Astrocyte of the hippocampus (primary cell): ENCODE data around the gene RAB42.
"Not testable (repeated sequence)": the region's sequence is repeated elsewhere in the genome, so short reads cannot be mapped to it uniquely, and the experiment has no call there.

ENCODE experiments used
- DNase-seq: peaks from one replicate; pipeline ENCODE4 v3.0.0; 2011; ENCODE audit warnings: low read depth, low spot score

Gene RAB42

DNA sequence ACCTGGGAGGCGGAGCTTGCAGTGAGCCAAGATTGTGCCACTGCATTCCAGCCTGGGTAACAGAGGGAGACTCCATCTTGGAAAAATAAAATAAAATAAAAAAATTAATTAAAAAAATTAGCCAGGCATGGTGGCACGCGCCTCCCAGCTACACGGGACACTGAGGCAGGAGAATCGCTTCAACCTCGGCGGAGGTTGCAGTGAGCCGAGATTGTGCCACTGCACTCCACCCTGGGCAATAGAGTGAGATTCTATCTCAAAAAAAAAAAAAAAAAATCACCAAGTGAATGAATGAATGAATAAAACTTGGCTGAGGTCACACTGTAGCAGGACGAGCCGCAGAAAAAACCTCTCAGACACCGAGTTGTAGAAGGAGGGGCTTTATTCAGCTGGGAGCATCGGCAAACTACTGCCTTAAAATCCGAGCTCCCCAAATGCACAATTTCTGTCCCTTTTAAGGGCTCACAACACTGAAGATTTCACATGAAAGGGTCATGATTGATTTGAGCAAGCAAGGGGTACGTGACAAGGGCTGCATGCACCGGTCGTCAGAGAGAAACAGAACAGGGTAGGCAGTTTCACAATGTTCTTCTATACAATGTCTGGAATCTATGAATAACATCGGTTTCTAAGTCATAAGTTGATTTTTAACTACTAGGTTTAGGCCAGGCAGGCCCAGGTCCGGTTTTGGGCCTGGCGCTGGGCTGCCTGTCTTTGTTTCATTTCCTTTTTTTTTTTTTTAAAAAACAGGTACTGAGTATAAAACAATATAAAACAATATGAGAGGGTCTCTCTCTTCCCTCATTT is 5.3 kb upstream of the RAB42 start:
- not testable (repeated sequence) for DNase-seq

DNA sequence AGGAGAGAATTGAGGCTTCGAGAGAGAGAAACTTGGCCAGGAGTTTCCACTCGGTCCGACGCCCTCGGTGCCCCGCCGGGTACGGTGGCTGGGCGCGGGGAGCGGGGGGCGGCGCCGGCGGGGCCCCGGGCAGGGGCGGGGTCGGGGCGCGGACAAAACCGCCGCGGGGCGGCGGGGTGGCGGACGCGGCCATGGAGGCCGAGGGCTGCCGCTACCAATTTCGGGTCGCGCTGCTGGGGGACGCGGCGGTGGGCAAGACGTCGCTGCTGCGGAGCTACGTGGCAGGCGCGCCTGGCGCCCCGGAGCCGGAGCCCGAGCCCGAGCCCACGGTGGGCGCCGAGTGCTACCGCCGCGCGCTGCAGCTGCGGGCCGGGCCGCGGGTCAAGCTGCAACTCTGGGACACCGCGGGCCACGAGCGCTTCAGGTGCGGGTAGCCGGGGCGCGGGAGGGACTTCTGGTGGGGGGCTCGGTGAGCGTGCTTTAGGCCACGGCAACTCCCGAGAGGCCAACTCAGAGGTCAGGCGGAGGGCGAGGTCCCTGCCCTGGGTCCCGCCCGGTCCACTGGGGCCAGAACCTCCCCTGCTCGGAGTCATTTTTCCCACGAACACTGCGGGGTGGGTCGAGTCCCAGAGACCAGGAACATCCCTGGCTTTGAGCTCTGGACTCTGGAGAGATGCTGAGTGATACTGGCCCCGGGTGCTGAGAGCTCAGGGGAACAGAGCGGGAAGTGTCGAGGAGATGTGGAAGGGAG is 431 bp downstream of the RAB42 start:
- DNase-seq, result peak; percentile 38

DNA sequence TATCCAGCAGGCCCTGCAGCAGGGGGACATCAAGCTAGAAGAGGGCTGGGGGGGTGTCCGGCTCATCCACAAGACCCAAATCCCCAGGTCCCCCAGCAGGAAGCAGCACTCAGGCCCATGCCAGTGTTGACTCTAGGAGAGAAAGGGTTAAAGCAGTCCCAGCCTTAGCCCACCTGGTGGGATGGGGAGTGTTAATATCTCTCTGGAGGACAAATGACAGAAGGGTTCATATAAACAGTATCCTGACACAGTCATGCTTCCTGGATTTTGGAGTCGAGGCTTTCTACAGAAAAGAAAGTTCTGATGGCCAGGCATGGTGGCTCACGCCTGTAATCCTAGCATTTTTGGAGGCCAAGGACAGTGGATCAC is 1.9 kb downstream of the RAB42 start:
- not testable (repeated sequence) for DNase-seq

DNA sequence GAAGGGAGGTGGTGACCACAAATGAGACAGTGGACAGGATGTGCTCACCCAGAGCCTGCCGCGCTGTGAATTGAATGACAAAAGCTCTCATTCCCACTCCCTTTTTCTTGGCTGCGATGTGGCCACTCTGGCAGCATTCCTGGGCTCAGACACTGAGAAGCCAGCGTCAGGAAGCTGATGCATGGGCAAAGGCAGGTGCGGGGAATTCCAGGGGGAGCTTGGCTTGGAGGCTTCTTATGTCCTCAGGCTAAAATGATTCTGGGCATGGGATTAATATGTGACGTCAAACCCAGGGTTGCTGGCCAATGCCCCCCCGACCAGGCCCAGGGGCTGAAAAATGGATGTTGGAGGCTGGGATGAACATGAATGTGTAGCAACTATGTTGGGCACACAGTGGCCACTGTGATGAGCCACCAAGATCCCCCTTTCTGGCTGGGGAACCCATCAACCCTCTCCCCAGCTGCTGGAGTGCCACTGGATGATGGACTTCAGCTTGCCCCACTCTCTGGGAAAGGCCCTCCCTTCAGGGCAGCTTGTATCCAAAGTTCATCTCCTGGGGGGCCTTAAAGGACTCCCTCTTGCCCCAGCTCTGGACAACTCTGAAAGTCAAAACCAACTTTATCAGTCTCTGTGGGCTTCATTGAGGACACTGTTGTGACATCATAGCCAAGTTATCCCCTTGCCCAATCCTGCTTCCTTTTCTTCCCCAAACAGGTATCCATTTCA is 2.8 kb downstream of the RAB42 start:
- DNase-seq, result peak; percentile 93

DNA sequence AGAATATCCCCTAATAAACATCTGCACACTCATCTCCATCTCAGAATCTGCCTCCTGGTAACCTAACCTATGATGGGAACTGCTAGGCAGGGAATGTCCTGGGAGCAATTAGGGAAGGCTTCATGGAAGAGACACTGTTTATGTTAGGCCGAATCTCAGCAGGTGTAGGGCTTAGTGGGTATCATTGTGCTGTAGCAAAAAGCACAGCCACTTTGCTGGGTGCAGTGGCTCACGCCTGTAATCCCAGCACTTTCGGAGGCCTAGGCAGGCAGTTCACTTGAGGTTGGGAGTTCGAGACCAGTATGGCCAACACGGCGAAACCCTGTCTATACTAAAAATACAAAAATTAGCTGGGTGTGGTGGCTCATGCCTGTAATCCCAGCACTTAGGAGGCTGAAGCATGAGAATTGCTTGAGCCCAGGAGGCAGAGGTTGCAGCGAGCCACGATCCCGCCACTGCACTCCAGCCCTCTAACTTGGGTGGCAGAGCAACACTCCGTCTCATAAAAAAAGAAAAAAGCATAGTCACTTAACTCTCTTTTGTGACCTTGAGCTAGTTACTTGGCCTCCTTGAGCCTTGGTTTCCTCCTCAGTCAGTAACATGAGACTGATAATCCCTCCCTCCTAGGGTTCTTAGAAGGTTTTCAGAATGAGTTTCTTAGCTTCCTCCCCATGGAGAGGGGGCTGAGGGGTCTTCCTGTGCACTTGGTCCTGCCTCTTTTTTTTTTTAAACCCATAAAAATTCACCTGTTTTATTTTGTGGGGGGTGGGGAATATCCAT is 3.5 kb downstream of the RAB42 start:
- DNase-seq, result no peak

DNA sequence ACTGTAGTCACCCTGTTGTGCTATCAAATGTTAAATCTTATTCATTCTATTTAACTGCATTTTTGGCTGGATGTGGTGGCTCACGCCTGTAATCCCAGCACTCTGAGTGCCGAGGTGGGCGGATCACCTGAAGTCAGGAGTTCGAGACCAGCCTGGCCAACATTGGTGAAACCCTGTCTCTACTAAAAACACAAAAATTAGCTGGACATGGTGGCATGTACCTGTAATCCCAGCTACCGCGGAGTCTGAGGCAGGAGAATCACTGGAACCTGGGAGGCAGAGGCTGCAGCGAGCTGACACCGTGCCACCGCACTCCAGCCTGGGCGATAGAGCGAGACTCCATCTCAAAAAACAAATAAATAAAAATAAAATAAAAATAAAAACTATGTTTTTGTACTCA is 4.2 kb downstream of the RAB42 start:
- not testable (repeated sequence) for DNase-seq

DNA sequence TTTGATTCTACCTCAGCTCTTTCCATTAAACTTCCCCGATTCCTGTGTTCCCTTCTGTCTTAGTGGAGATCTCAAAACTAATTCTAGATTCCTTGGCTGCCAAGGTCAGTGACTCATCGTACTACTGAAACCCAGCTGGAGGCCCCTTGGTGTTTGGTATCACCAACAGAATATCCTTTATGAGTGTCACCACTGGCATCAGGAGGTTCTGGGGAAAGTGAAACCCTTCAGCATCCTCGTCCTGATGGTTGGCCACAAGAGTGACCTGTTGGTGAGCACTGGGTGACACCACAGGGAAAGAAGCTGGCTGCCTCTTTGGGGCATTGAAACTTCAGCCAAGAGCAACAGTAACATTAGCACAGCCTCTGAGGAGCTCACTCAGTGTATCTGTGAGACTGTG is 9.6 kb downstream of the RAB42 start:
- peak; percentile 94 for DNase-seq

DNA sequence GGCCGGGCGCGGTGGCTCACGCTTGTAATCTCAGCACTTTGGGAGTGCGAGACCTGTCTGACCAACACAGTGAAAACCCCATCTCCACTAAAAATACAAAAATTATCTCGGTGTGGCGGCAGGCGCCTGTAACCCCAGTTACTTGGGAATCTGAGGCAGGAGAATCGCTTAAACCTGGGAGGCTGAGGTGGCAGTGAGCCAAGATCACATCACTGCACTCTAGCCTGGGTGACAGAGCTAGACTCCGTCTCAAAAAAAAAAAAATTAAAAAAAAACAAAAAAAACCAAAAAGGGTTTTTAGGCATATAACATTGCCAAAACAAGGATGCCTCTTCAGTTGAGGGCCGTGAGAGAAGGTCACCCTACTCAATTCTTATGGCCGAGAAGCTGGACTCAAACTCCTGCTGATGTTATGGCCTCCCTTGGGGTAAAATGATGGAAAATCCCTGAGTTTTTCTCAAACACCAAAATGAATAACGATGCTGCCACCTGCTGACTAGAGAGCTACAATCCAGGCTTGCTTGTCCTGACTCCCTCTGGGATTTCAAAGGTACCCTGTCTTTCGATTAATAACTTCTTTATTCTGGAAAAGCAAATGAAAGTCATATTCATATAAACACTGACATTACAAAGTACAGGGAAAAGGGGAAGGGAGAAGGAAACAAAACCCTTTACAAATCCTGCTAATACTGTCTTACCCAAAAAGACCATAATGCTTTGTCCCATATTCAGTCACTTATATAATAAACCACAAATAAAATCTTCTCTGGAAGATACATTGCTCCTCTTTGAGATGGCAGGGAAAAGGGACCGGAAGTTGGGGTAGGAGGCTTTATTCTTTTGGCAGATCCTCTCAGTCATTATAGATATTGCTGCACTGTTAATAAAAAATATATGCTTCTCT is 10.7 kb downstream of the RAB42 start:
- DNase-seq, result peak; percentile 88

DNA sequence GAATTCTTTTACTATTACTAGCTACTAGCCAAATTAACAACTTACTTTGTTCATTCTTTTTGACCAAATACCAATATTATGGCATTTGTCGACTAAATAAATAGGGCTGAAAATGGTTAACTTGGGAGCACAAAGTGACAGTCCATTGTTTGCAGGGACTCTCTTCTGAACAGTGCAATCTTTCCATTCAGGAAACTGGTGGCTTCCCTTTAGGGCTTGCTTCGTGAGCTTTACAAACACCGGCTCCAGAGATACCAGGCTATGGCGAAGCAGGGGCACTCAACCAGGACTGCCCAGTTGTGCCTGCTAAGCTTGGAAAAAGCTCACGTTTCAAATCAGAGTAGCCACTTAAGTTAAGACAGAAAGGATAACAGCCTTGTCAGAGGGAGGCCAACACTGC is 12.3 kb downstream of the RAB42 start:
- DNase-seq, result no peak

DNA sequence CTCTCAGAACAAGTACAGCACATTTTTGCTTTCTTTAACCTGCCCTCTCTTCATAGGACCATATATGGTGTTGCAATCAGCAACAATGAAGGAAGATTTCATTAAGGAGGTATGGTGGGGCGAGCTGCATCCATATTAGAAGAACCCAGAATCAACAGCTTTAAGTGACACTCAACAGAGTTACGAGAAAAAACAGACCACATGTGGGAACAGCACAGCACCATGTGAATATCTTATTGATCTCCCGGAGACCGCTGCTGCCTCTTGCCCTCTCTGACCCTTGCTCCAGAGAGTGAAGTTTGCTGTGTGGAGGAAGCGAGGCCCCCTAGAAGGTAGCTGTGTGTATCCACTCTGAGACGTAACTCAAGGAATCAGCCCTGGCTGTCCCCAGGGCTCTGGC is 12.9 kb downstream of the RAB42 start:
- no peak for DNase-seq

DNA sequence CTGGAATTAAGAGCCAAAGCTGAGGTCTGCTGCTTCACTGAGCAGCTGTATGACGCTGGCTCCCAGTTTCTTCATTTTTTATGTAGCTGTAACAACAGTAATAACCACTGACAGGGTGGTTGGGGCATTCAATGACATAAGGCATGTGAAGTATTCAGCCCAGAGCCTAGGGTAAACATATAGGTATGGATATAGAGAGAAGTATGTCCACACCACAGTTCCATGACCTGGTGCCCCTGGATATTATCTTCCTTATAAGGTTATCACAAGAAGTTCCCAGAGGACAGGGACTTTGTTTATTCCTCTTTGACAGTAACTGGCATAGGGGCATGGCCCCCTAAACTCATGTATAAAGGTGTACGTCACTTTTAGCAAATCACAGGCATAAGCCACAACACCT is 14.7 kb downstream of the RAB42 start:
- DNase-seq, result peak; percentile 44

DNA sequence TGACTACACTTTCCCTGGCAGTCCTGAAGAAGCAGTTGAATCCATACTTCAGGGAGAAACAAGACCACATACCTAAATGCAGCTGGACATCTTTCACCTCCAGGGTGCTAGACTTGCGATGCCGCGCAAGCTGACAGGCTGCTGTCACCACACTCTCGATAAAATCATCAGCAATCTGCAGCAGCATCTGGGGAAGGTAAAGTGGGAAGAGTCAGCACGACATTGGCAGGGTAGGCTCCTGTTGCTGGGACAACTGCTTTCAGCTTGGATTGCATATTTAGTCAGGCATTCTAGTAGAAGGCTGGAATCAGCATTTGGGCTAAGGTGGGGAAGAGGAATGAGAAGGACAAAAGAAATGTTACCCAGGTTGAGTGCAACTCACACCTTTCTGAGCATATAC is 21.1 kb downstream of the RAB42 start:
- DNase-seq, result no peak

DNA sequence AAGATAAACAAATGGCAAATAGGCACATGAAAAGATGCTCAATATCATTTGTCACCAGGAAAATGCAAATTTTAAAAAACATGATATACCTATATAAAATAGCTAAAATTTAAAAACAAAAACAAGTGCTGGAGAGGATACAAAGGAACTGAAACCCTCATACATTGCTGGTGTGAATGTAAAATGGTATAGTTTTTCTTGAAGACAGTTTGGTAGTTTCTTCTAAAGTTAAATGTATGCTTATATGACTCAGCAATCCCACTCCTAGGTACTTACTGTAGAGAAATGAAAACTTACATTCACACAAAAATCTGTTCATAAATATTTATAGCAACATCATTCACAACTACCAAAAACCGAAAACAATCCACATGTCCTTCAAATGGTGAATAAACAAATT is 39.6 kb downstream of the RAB42 start:
- DNase-seq, result no peak

DNA sequence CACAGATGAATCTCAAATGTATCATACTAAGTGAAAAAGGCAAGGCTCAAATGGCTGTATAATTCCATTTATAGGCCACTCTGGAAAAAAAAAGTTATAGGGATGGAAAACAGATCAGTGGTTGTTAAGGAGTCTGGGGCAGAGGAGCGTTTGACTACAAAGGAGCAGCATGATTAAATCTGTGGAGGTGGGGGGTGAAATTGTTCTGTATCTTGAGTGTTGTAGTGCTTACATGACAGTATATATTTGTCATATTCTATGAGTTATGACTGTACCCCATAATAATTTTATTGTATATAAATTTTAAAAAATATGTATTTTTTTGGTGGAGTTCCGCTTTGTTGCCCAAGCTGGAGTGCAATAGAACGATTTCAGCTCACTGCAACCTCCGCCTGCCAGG is 40.5 kb downstream of the RAB42 start:
- DNase-seq, result no peak

DNA sequence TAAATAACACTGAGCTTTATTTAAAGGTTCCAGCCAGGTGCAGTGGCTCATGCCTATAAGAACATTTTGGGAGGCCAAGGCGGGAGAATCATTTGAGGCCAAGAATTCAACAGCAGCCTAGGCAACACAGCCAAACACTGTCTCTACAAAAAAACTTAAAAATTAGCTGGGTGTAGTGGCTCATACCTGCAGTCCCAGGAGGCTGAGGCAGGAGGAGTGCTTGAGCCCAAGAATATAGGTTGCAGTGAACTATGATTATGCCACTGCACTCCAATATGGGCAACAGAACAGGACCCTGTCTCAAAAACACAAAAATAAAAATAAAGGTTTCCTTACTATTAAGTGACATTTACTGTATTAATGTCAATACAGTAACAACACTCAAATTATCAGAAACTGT is 48.7 kb downstream of the RAB42 start:
- DNase-seq, result peak; percentile 28

DNA sequence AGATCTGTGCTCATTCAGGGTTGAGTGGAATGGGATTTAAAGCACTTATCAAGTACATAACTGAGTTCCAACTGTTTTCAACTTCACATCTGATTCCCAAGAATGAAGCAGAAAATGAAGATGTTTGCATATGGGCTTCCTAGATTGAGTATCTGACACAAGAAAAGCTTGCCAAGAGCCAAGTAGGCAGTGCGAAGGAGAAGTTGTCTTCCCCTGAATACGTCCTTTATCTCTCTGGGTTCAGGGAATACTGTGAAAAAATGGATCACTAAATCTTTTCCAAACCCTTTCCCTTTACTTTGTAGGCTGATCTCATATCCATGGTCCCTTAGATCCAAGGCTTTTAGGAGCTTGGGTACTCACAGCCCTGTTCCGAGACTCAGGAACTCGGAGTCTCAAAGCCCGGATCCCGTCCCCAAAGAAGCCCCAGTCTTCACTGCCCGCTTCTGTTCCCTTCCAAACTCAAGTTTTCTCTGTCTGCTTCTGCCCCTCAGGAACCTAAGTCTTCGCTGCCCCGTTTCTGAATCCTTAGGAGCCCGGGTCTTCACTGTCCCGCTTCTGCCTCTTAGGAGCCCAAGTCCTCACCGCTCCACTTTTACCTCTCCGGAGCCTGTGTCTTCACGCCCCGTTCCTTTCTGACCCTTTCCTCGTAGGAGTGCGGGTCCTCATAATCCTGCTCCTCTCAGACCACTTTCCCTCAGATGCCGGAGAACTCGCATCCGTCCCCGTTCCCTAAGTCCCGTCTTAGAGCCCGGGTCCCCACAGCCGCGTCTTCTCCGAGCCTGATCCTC is 50.2 kb downstream of the RAB42 start:
- no peak for DNase-seq

DNA sequence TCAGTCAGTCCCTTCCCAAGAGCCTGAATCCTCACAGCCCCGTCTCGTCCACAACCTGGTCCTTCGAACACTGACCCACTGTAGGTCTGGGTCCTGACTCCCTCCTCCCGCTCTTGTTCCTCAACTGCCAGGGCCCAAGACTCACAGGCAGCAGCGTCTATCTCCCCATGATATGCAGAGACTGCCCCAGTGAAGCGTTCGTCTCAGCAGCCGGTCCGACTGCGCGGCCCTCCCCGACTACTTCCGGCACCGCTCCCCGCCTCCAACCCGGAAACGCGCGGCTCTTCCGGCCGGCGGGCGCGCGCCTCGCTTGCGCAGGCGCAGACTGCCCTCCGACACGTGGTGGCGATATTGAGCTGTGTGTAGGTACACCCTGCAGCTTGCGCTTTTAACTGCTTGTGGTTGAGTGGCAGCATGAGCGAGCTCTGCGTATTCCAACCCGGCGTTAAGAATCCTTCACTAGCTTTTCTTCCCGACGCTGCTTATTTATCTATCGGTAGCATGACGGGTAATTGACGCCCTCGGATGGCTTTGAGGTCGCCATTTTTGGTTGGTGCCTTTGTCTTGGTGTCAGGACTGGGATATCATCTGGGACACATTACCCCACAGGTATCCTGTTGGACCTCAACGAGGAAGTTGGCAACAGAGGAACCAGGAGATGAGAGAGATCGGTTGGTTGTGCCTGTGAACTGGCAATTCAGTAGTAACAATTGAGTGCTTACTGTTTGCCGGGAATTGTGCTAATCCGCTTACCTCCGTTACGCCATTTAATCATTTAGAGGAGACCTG is 51.0 kb downstream of the RAB42 start, which contains the start of gene TAF12:
Gene TAF12 (minus strand): TSS at position 221 of the 789 bp plus-strand sequence. CDS start 20,986 bp downstream, outside the sequence.
- peak; percentile 99 for DNase-seq

DNA sequence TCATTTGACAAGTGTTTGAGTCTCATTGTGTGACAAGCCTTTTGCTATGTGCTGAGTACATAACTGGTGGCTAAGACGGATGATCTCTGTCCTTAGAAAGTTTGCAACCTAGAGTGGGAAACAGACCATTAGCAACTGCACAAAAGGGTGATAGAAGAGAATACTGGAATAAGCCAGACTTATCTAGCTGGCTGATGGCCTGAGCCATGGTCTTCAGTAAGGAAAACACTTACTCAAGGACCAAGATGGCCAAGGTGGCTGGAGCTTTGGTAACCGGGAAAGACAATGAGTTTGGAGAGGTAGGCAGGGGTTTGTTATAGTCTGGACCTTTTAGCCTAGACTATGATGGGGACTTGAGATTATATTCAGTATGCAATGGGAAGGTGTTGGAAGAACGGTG is 52.4 kb downstream of the RAB42 start:
- DNase-seq, result no peak
